ENCODE data around the gene STX5.
A peak's percentile ranks its signal among the peaks of the same experiment; 100 is the strongest.

STX5 gene

DNA sequence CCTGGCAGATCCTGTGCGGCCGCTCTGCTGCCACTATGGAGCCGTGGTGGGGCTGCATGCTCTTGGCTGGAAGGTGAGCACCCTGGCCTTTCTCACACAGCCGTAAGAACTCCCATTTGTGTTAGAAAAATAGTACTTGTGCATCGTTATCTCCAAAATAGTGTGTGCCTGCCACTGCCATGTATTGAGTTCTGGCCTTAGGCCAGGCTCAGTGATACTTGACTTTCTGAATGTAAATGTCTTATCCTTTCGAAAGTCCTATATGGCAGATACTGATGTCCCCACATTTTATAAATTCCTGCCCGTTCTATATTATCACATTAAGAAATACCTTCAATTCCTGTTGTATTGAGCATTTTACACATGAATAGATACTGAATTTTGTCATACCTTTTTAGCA lies 49.1 kb downstream of the STX5 start:
- Histone ChIP-seq H3K4me3 (replicated peaks; ENCODE audit: insufficient read depth, low read length) (no peak overlapping the region), H3K27ac (replicated peaks) (no peak overlapping the region), H3K27me3 (ENCODE audit: insufficient read depth, poor library complexity, severe bottlenecking) (no peaks in the 10 kb centered on the region)
- no peak for DNase-seq (ENCODE audit: low read depth in 1 of 2, low spot score in 1 of 2)
- TF ChIP-seq, protein P1, sequence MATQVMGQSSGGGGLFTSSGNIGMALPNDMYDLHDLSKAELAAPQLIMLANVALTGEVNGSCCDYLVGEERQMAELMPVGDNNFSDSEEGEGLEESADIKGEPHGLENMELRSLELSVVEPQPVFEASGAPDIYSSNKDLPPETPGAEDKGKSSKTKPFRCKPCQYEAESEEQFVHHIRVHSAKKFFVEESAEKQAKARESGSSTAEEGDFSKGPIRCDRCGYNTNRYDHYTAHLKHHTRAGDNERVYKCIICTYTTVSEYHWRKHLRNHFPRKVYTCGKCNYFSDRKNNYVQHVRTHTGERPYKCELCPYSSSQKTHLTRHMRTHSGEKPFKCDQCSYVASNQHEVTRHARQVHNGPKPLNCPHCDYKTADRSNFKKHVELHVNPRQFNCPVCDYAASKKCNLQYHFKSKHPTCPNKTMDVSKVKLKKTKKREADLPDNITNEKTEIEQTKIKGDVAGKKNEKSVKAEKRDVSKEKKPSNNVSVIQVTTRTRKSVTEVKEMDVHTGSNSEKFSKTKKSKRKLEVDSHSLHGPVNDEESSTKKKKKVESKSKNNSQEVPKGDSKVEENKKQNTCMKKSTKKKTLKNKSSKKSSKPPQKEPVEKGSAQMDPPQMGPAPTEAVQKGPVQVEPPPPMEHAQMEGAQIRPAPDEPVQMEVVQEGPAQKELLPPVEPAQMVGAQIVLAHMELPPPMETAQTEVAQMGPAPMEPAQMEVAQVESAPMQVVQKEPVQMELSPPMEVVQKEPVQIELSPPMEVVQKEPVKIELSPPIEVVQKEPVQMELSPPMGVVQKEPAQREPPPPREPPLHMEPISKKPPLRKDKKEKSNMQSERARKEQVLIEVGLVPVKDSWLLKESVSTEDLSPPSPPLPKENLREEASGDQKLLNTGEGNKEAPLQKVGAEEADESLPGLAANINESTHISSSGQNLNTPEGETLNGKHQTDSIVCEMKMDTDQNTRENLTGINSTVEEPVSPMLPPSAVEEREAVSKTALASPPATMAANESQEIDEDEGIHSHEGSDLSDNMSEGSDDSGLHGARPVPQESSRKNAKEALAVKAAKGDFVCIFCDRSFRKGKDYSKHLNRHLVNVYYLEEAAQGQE (IDR thresholded peaks at IDR 0.05; ENCODE audit: insufficient replicate concordance, low read depth), result no peak
- TF ChIP-seq GABPA (IDR thresholded peaks at IDR 0.05; ENCODE audit: low read depth) (no peak), POLR2AphosphoS5 (IDR thresholded peaks at IDR 0.05; ENCODE audit: low read depth) (no peak), SPI1 (IDR thresholded peaks at IDR 0.05; ENCODE audit: borderline replicate concordance, low read depth) (no peak)
- TF ChIP-seq, protein P2, sequence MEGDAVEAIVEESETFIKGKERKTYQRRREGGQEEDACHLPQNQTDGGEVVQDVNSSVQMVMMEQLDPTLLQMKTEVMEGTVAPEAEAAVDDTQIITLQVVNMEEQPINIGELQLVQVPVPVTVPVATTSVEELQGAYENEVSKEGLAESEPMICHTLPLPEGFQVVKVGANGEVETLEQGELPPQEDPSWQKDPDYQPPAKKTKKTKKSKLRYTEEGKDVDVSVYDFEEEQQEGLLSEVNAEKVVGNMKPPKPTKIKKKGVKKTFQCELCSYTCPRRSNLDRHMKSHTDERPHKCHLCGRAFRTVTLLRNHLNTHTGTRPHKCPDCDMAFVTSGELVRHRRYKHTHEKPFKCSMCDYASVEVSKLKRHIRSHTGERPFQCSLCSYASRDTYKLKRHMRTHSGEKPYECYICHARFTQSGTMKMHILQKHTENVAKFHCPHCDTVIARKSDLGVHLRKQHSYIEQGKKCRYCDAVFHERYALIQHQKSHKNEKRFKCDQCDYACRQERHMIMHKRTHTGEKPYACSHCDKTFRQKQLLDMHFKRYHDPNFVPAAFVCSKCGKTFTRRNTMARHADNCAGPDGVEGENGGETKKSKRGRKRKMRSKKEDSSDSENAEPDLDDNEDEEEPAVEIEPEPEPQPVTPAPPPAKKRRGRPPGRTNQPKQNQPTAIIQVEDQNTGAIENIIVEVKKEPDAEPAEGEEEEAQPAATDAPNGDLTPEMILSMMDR (IDR thresholded peaks at IDR 0.05; ENCODE audit: insufficient read depth, low read length), result no peak

DNA sequence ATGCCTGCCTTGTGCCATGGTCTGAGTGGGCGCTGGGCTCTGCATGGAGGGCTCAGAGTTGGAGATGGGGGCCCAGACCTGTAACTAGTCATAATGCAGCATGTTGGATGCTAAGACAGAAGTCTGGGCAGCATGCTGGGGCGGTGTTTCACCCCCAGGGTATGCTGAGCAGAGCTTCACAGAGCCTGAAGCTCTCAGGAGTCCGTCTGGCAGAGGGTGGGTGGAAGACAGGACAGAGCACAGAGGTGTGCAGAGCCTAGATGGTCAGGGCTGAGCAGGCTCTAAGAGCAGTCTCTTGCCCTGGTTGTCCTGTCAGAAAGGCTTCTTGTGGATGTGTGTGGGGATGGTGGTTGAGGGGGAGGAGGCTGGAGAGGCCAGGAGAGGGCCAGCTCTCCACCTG lies 53.4 kb downstream of the STX5 start:
- no peak overlapping the region for H3K4me3 ChIP-seq (replicated peaks; ENCODE audit: insufficient read depth, low read length)
- H3K27ac ChIP-seq (replicated peaks), result no peak overlapping the region
- TF ChIP-seq, protein P1 (IDR thresholded peaks at IDR 0.05; ENCODE audit: insufficient replicate concordance, low read depth), result no peak
- DNase-seq (ENCODE audit: low read depth in 1 of 2, low spot score in 1 of 2), result no peak
- H3K27me3 ChIP-seq (ENCODE audit: insufficient read depth, poor library complexity, severe bottlenecking), result no peaks in the 10 kb centered on the region

DNA sequence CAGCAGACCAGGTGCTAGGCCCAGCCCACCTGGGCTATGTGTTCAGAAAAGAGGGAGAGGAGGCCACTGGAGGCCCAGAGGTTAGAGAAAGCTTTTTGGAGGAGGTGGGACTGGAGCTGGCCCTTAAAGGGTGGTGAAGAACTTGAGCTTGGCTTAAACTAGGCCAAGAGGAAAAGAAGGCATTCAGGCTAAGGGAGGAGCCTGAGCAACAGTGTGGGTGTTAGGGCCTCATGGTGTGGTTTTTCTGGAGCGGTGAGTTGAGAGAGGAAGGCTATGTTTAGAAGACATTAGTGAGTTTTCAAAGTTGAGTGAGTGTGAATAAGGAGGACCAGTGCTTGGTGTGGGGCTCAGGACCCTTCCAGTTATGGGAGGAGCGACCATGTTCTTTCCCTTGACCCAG lies 54.5 kb downstream of the STX5 start:
- TF ChIP-seq, protein P1 (IDR thresholded peaks at IDR 0.05; ENCODE audit: insufficient replicate concordance, low read depth), result no peak
- TF ChIP-seq, protein P2 (IDR thresholded peaks at IDR 0.05; ENCODE audit: insufficient read depth, low read length), result no peak
- TF ChIP-seq GABPA (IDR thresholded peaks at IDR 0.05; ENCODE audit: low read depth), result no peak
- no peak for TF ChIP-seq SPI1 (IDR thresholded peaks at IDR 0.05; ENCODE audit: borderline replicate concordance, low read depth)
- Histone ChIP-seq H3K27me3 (ENCODE audit: insufficient read depth, poor library complexity, severe bottlenecking) (no peaks in the 10 kb centered on the region), H3K4me3 (replicated peaks; ENCODE audit: insufficient read depth, low read length) (no peak overlapping the region), H3K27ac (replicated peaks) (no peak overlapping the region)
- DNase-seq (ENCODE audit: low read depth in 1 of 2, low spot score in 1 of 2), result no peak

DNA sequence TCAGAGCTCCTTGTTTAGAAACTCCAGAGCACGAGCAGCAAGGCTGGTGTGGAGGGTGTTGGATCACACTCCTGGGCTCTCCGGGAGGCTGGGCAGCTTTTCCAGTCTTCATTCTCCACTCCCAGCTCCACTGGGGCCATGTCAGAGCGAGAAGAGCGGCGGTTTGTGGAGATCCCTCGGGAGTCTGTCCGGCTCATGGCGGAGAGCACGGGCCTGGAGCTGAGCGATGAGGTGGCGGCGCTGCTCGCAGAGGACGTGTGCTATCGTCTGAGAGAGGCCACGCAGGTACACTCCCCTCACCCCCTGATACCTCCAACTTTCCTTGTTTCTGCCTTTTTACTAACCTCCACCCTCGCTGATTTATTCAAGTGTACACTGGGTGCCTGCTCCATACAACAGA lies 56.2 kb downstream of the STX5 start:
- Histone ChIP-seq H3K27me3 (ENCODE audit: insufficient read depth, poor library complexity, severe bottlenecking) (no peaks in the 10 kb centered on the region), H3K4me3 (replicated peaks; ENCODE audit: insufficient read depth, low read length) (no peak overlapping the region), H3K27ac (replicated peaks) (peak overlapping the region; percentile 51; the same call in 1 of the 2 replicates)
- TF ChIP-seq POLR2AphosphoS5 (IDR thresholded peaks at IDR 0.05; ENCODE audit: low read depth), result no peak
- no peak for TF ChIP-seq GABPA (IDR thresholded peaks at IDR 0.05; ENCODE audit: low read depth)
- TF ChIP-seq, protein P2 (IDR thresholded peaks at IDR 0.05; ENCODE audit: insufficient read depth, low read length), result no peak
- no peak for TF ChIP-seq SPI1 (IDR thresholded peaks at IDR 0.05; ENCODE audit: borderline replicate concordance, low read depth)
- TF ChIP-seq, protein P1 (IDR thresholded peaks at IDR 0.05; ENCODE audit: insufficient replicate concordance, low read depth), result no peak
- DNase-seq (ENCODE audit: low read depth in 1 of 2, low spot score in 1 of 2), result no peak

Measured in HL-60 (cell line).